Activated CD4-positive, alpha-beta T cell treated with anti-CD3 and anti-CD28 coated beads, Interleukin-2, amount 50 U/mL, for 4 hours (primary cell): ENCODE results near the gene MAGEA1.
"Not testable (repeated sequence)": the region's sequence is repeated elsewhere in the genome, so short reads cannot be mapped to it uniquely, and the experiment has no call there.

ENCODE experiments used
- DNase-seq, 2 experiments: peaks; one replicate each; pipeline ENCODE4 v3.0.0-alpha.2; 2020

Gene MAGEA1, protein sequence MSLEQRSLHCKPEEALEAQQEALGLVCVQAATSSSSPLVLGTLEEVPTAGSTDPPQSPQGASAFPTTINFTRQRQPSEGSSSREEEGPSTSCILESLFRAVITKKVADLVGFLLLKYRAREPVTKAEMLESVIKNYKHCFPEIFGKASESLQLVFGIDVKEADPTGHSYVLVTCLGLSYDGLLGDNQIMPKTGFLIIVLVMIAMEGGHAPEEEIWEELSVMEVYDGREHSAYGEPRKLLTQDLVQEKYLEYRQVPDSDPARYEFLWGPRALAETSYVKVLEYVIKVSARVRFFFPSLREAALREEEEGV

DNA sequence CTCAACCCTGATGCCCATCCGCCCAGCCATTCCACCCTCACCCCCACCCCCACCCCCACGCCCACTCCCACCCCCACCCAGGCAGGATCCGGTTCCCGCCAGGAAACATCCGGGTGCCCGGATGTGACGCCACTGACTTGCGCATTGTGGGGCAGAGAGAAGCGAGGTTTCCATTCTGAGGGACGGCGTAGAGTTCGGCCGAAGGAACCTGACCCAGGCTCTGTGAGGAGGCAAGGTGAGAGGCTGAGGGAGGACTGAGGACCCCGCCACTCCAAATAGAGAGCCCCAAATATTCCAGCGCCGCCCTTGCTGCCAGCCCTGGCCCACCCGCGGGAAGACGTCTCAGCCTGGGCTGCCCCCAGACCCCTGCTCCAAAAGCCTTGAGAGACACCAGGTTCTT is at the start of gene MAGEA1:
Gene MAGEA1 (plus strand): TSS at position 154 of the 400 bp plus-strand sequence. CDS start 3,106 bp downstream, outside the sequence.
- DNase-seq: no peak

- not testable (repeated sequence) for DNase-seq
Measured at GRCh38 chrX:153132924-153133323, 46.2 kb upstream of the MAGEA1 start.

GRCh38 chrX:153139074-153139473 is 40.0 kb upstream of the MAGEA1 start:
- DNase-seq: not testable (repeated sequence)

- DNase-seq: not testable (repeated sequence)
Measured at GRCh38 chrX:153146288-153146687, 32.8 kb upstream of the MAGEA1 start.

- no peak for DNase-seq
Measured at GRCh38 chrX:153153516-153153915, 25.6 kb upstream of the MAGEA1 start.

DNA sequence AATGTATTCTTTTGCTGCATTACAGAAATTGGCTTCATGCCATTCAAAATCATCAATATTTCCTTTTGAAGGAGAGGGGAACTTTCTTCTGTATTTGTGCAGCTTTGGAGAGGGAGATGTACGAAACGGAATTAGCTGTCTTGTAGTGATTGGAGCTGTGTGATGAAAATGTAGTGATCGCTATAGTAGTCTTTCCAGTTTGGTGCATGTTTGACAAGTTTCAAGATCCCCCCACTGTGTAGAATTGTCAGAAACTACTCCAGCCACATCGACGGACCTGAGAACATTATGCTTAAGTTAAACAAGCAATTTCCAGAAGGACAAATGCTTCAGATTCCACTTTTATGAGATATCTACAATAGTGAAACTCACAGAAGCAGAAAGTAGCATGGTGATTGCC is 21.6 kb upstream of the MAGEA1 start:
- no peak for DNase-seq

GRCh38 chrX:153158319-153158718 is 20.8 kb upstream of the MAGEA1 start:
- DNase-seq: no peak

DNA sequence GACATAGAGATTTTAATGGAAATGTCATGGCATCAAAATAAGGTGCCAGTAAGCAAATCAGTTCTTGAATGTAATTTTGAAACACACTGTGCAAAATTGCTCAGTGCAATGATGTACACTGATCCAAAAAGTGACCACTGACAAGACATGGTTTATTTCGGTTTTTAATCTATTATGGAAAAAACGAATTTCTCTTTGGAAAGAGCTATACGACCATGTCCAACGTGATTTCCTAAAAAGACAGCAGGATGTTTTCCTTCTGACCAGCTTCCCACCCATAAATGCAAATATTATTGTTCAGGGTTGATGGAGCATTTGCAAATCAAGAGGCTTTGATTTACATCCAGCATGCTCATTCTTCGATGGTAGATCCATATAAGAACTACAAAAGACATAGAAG is 17.1 kb upstream of the MAGEA1 start:
- no peak for DNase-seq

DNA sequence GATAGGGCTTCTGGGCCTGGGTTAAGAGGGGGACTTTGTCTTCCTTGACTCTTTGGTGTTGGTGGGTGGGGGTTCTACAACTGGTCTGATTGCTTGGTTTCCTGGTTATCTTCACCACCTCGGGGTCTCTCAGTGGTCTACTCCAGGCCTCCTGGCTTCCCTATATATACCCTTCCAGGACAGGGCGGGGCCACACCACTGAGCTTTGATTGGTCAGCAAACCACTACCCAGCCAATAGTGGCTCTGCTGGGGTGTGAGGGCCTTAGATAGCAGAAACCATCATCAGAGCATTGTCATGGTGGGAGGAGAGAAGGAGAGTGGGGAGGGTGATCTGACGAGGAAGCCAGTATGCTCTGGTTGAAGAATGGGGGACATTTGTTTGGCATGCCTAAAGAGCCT is 14.4 kb upstream of the MAGEA1 start:
- DNase-seq: no peak

GRCh38 chrX:153168423-153168822 is 10.7 kb upstream of the MAGEA1 start:
- DNase-seq: not testable (repeated sequence)

DNA sequence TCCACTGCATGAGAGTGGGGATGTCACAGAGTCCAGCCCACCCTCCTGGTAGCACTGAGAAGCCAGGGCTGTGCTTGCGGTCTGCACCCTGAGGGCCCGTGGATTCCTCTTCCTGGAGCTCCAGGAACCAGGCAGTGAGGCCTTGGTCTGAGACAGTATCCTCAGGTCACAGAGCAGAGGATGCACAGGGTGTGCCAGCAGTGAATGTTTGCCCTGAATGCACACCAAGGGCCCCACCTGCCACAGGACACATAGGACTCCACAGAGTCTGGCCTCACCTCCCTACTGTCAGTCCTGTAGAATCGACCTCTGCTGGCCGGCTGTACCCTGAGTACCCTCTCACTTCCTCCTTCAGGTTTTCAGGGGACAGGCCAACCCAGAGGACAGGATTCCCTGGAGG is 2.7 kb downstream of the MAGEA1 start:
- no peak for DNase-seq

- DNase-seq: no peak
Measured at GRCh38 chrX:153184787-153185186, 5.7 kb downstream of the MAGEA1 start.

DNA sequence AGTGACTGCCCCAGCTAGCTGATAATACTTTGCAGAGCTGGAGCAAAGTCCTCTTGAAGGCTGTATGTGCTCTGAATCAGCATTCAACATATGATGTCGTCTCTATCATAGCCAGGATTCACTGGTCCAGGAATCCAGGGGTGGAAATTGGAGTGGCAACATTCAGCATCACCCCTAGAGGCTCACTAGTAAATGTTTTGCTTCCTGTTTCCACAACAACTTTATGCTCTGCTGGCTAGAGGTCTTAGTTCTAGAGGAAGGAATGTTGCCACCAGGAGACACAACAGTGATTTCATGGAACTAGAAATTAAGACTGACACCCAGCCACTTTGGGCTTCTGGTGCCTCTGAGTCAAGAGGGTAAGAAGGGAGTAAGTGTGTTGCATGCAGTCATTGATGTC is 11.3 kb downstream of the MAGEA1 start:
- DNase-seq: no peak

DNA sequence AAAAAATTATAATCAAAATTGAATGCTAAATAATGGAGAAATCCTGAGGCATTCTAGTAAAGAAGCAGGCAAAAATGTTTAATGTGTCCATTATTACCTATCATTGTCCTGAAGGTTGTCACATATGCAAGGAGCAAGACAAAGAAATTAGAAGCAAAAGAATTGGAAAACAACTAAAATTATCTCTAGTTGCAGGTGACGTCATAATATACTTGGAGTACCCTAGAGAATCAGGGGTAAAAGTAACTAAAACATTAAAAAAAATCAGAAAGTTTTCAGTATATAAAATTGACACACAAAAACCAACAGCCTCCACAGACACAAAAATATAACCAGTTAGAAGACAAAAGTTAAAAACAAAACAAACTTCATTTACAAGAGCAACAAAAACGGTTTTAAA is 21.4 kb downstream of the MAGEA1 start:
- no peak for DNase-seq

DNA sequence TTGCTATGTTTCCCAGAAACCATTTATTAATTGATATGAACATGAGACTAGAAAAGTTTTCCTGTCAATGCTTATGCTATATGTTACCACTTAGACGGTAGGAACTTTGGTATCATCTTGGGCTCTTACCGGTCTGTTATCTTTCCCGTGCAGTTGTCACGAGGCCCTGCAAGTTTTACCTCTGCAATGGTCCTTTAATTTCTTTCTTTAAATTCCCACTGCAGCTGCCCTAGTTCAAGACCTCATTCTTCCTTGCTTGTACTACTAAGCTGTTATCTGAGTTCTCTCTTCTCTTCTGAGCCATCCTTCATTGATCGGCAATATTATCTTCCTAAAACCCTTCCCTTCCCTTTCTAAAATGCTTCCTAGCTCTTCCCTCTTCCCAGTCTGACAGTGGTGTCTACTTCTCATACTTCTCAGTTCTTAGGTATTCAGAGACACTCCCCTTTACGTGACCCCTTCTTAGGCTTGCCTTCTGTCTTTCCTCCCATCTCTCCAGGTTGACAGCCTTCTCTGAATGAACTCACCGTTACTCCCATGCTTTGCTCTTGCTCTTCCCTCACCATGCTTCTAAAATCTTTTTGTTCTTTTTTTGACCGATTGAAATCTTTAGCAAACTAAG is 27.5 kb downstream of the MAGEA1 start:
- no peak for DNase-seq

DNA sequence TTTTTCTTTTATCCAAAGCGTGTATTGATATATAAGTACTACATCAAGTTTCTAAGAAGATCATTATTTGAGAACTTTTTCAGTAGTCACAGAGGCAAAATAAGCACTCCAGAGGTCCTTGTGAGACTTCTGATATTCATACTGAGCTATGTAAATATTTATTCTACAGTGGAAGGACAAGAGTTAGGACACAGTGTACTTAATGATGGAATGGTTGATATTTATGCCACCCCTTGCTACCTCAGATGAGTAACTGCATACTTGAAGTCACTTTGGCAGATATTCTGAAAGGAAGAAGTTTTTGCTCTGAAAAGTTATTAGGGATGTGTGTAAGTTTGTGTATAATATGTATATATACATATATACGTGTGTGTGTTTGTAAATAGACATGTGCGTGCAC is 30.3 kb downstream of the MAGEA1 start:
- no peak for DNase-seq

GRCh38 chrX:153214934-153215333 is 35.9 kb downstream of the MAGEA1 start:
- no peak for DNase-seq

DNA sequence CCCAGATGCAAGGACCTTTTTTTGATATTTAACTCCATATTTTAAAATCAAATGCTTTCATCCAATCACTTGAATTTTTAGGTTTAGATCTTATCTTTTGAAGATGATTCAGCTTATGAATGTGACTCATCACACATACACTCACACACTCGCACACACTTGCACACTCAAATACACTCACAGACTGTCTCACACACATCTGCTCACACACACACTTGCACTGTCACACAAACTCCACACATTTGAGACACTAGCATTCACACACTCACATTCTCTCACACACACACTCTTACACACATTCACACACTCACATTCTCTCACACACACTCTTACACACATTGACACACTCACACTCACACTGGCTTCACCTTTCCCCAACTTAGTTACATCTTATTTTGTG is 37.8 kb downstream of the MAGEA1 start:
- no peak for DNase-seq

GRCh38 chrX:153225438-153226098 is 46.5 kb downstream of the MAGEA1 start:
- DNase-seq: no peak

DNA sequence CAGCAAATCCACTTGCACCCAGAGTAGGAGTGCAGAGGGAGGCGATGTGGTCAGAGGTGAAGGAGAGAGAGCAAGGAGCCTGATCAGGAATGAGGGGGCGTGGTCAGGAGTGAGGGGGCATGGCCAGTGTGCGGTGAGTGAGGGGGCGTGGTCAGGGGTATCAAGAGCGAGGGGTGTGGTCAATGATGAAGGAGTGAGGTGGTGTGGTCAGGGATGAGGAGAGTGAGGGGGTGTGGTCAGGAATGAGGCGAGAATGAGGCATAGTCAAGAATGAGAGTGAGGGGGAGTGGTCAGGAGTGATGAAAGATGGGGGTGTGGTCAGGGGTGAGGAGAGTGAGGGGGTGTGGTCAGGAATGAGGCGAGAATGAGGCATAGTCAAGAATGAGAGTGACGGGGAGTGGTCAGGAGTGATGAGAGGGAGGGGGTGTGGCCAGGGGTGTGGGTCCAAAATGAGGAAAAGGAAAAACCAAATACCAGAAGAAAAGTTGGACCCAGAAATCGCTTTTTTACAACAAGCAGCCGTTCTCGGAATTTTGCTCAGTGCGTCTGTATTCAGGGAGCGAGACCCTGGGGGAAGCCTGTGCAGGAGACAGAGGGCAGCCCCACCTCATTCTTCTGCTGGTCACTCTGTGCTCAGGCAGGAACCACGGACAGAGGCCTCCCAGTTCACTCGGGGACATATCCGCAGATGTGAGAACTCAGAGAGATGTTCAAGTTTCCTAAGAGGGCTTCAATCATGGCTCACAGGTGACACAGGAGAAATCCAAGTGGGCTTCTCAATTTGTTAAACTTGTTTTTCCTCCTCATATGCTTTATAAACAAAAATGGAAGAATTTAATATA is 47.5 kb downstream of the MAGEA1 start:
- DNase-seq: no peak
